Ureter (tissue), 1 donor: ENCODE measurements around the gene BAG1. TPM values are rescaled to one million over a fixed set of nuclear protein-coding genes. Genes with fewer than 3 reads are reported as not detected.
A peak's percentile ranks its signal among the peaks of the same experiment; 100 is the strongest.

Experiments used
- DNase-seq: peaks from one replicate; pipeline ENCODE4 v3.0.0-alpha.2; 2020; ENCODE audit warnings: low spot score
- total RNA-seq: library from RNA; stranded (reverse); gene quantifications from one replicate; pipeline ENCODE4 v1.2.4, GENCODE V29; 2023
- donor health status: DM: yes; HTN: yes; CAD: no.

The BAG1 gene
- total RNA-seq, 1 donor from 2014 or later, result 139 TPM

GRCh38 chr9:33242609-33243134 lies 21.8 kb downstream of the BAG1 start:
- DNase-seq, result no peak

DNA sequence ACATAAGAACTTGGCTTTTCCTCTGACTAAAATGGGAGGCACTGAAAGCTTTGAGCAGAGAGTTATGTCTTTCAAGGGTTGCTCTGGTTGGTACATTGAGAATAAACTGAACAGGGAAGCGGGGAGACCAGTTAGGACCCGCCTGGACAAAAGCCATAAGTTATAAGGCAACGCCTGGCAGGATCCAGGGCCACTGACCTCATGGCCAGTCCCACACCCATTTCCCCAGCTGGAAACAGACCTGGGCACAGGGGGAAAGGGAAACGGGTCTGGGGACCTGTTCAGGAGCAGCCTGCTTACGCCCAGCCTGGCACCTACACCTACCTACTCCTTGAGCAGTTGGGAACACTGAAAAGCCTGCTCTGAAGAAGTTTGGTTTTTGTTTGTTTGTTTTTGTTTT lies 23.2 kb downstream of the BAG1 start:
- no peak for DNase-seq

DNA sequence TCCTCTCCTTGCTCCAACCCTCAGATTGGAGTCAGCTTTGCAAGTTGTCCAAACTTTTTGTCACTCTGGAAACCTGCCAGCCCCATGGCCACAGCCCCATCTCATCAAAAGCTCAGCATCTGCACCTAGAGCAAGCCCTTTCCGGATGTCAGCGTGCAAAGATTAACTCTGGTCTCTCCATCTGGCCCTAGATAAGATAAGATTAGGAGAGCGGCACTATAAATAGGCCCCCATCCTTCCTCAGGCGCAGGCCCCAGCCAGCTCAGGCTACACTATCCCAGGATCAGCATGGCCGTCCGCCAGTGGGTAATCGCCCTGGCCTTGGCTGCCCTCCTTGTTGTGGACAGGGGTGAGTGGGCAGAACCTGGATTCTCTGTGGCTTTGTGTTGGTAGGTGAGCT lies 24.6 kb downstream of the BAG1 start, which contains the start of gene SPINK4:
SPINK4 (plus strand) TSS at position 247 of the 400 bp plus-strand sequence; CDS start at position 289, 42 bp downstream.
- DNase-seq, result peak; percentile 55

DNA sequence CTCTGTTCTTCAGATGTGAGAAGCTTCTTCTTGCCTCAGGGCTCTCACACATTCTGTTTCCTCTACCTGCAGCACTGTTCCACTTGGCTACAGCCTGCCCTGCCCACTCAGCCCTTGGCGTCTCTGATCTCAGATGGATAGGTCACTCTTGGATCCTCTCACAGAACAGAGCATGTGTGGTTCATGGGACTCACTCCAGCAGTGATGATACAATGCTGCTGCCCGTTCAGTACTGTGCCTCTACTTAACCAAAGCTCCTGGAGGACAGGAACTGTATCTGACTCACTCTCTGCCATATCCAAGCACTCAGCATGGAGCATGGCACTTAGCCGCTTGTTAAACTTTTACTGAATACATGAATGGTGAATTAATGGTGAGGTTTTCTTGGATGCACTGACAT lies 27.9 kb downstream of the BAG1 start:
- no peak for DNase-seq

DNA sequence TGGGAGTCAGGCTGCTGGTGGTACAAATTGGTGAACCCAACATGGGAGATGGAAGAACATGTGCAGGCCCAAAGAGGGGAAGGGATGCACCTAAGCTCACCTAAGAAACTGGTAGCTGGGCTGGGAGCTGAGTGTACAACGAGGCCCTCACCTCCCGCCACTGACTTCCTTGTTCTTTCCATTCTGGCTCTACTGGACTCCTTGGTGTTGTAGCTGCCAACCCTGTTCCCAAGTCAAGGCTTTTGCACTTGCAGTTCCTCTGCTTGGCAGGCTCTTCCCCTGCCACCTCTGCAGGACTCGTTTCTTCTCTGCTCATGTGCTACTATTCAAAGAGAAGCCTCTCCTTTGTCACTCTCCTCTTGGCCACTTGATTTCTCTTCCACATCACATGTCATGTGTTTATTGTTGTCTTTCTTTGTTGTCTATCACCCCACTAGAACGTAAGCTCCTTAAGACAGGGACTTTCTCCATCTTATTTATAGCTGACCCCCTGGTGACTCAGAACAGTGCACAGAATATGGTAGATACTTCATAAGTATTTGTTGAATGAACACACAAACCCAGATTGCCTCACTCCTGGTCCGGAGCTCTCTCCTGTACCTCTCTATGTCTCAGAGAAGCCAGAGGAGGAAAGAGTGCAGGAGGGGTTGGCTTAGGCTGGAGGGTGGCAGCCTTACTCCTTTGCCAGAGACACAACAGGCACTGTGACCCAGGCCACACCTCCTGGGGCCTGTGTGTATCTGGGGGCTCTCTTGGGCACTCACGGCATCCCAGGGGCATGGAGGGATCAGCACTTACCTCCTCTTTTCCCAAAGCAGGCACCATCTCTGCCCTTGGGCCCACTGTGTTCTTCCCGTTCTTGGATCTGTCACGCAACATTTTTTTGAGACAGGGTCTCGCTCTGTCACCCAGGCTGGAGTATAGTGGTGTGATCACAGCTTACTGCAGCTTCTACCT lies 29.7 kb downstream of the BAG1 start:
- no peak for DNase-seq

- DNase-seq, result peak; percentile 91
Observed at GRCh38 chr9:33233626-33234342, 30.7 kb downstream of the BAG1 start.

DNA sequence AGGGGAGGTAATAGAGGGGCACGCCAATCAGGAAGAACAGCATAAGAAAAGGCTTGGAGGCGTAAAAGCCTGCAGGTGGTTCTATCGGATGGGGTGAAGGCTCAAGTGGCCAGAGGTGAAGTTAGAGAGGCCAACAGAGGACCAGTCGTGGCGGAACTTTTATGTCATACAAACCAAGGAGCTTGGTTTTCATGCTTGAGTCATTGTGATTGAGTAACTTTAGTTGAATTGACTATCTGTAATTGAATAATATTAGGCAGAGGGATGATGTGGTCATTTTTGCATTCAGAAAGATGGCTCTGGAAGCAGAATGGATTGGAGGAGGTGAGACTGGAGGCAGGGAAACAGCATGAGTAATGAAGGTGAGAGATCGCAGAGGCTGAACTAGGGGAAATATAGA lies 31.7 kb downstream of the BAG1 start:
- DNase-seq, result no peak

DNA sequence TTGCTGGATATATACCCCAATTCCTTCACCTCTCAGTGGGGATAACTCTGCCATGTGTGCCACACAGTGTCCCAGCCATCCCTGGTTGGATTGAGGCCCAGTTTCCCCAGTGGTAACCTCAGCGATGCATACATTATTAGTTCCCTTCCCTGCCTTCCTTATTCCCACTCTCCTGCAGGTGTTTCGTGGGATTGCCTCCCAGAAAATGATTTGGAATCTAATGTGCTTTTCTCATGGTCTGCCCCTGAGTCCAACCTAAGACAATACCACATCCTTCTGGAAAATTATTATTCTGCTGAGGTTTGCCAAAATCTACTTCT lies 32.9 kb downstream of the BAG1 start:
- no peak for DNase-seq

- no peak for DNase-seq
Observed at GRCh38 chr9:33230756-33231622, 33.5 kb downstream of the BAG1 start.

GRCh38 chr9:33229359-33230114 lies 35.0 kb downstream of the BAG1 start:
- peak; percentile 92 for DNase-seq

- DNase-seq, result no peak
Observed at GRCh38 chr9:33228606-33229005, 35.9 kb downstream of the BAG1 start.

DNA sequence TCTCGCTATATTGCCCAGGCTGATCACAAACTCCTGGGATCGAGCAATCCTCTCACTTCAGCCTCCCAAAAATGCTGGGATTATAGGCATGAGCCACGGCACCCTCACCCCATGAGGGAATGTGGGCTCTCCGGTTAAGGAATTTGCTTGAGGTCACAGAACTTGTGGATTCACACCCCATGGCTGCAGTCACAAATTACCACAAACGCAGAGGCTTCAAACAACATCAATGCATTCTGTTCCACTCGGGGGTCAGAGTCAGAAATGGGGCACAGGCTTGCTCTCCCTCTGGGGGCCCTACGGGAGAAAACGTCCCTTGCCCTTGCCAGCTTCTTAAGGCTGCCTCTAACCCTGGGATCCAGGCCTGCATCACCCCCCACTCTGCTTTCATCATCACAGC lies 36.8 kb downstream of the BAG1 start:
- DNase-seq, result no peak

- DNase-seq, result no peak
Observed at GRCh38 chr9:33227008-33227398, 37.5 kb downstream of the BAG1 start.

GRCh38 chr9:33225319-33226147 lies 39.0 kb downstream of the BAG1 start:
- DNase-seq, result peak; percentile 75

- no peak for DNase-seq
Observed at GRCh38 chr9:33223696-33224095, 40.8 kb downstream of the BAG1 start.

DNA sequence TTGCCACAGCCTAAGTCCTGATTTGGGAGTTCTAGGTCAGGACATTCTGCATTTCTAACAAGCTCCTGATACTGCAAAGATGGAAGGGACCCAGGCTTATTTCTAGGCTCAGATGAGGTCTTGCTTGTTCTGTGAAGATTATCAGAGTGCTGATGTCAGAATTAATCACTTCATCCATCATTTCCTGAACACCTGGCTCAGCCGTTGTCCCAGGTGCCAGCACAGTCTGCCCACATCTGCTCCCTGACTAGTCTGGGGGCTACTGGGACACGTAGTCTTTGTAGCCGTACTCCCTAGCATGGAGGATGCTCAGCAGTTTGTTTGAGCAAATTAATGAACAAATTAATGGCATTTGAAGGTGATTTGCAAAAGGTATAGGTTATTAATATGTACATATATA lies 42.5 kb downstream of the BAG1 start:
- DNase-seq, result no peak

- DNase-seq, result no peak
Observed at GRCh38 chr9:33221568-33221884, 43.0 kb downstream of the BAG1 start.

- no peak for DNase-seq
Observed at GRCh38 chr9:33220681-33221567, 43.6 kb downstream of the BAG1 start.

DNA sequence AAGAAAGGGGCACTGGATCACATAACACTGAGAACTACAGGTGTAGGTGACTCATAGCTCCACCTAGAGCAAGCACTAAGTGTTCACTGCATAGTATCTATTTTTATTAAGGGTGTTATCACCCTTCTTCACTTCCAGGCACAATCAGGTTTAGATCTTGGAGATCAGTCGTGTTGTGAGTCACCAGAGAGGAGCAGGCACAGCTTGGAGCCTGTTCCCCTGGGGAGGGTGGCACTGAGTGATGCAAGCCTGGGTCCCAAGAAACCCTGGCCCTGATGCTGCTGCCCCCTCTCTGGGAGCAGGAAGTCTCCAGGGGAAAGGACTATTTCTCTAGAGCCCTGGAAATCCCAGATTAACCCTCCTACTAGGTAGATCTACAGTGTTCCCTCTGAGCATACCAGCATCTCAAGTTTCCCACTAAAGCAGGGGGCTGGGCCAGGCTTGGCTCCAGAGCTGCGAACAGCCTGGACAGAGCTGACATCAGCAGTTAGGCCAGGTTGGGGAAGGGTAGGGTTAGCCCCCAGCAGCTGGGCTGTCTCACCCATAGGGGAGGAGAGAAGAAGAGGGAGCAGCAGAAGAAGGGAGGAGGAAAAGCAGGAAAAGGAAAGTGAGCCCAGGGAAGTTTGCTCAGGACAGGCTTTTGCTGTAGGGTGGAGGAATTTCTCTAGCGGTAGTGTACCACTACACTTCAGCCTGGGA lies 52.7 kb downstream of the BAG1 start:
- no peak for DNase-seq
